Breast epithelium (tissue), 3 donors: ENCODE results near the gene LIPC.

ENCODE experiments used
- CTCF ChIP-seq, 3 donors: fragments of 450-650 bp; IDR thresholded peaks; one replicate each; pipeline ENCODE4 v1.5.1; 2016 to 2017; ENCODE audit warnings: antibody characterized with exemption in 3 of 3, mild to moderate bottlenecking in 3 of 3, moderate library complexity in 3 of 3
- POLR2A ChIP-seq: fragments of 450-650 bp; IDR thresholded peaks from one replicate; pipeline ENCODE4 v1.6.1; 2016; ENCODE audit warnings: antibody characterized with exemption, mild to moderate bottlenecking, moderate library complexity
- POLR2AphosphoS5 ChIP-seq, 3 donors: sonication (generic); formaldehyde crosslinking; IDR thresholded peaks; one replicate each; pipeline ENCODE4 v1.6.1; 2017; ENCODE audit warnings: antibody characterized with exemption in 3 of 3

GRCh38 chr15:58589047-58589446 is 157.3 kb downstream of the LIPC start:
- TF ChIP-seq POLR2A (no peak), CTCF (IDR thresholded peaks at IDR 0.05) (no peak), POLR2AphosphoS5 (IDR thresholded peaks at IDR 0.05) (no peak)
